GM18907 (cell line): ENCODE results near the gene RBM19.

Experiments
- ATAC-seq: cut with Tn5 transposase; IDR thresholded peaks from one replicate; pipeline ENCODE4 v1.9.1; 2021; ENCODE audit warnings: mild to moderate bottlenecking, moderate library complexity; ENCODE audit not compliant: unreplicated experiment

RBM19 gene

GRCh38 chr12:113793250-113793649 is 172.9 kb downstream of the RBM19 start:
- ATAC-seq: no peak

- no peak for ATAC-seq
Measured at GRCh38 chr12:113792450-113792849, 173.7 kb downstream of the RBM19 start.

GRCh38 chr12:113788020-113788856 is 177.9 kb downstream of the RBM19 start:
- no peak for ATAC-seq

- no peak for ATAC-seq
Measured at GRCh38 chr12:113786107-113786506, 180.0 kb downstream of the RBM19 start.

- ATAC-seq: no peak
Measured at GRCh38 chr12:113783811-113784210, 182.3 kb downstream of the RBM19 start.

GRCh38 chr12:113782873-113783272 is 183.3 kb downstream of the RBM19 start:
- no peak for ATAC-seq

- no peak for ATAC-seq
Measured at GRCh38 chr12:113781415-113782198, 184.5 kb downstream of the RBM19 start.

- no peak for ATAC-seq
Measured at GRCh38 chr12:113779774-113780173, 186.4 kb downstream of the RBM19 start.

- ATAC-seq: no peak
Measured at GRCh38 chr12:113778432-113779132, 187.5 kb downstream of the RBM19 start.

GRCh38 chr12:113777751-113778150 is 188.4 kb downstream of the RBM19 start:
- no peak for ATAC-seq

GRCh38 chr12:113776536-113776935 is 189.6 kb downstream of the RBM19 start:
- ATAC-seq: no peak

GRCh38 chr12:113774526-113774925 is 191.6 kb downstream of the RBM19 start:
- ATAC-seq: no peak

GRCh38 chr12:113772505-113773030 is 193.6 kb downstream of the RBM19 start:
- ATAC-seq: no peak

GRCh38 chr12:113770389-113770865 is 195.7 kb downstream of the RBM19 start:
- no peak for ATAC-seq

- ATAC-seq: no peak
Measured at GRCh38 chr12:113769305-113769704, 196.8 kb downstream of the RBM19 start.

GRCh38 chr12:113768850-113769249 is 197.3 kb downstream of the RBM19 start:
- no peak for ATAC-seq

GRCh38 chr12:113766879-113767878 is 198.9 kb downstream of the RBM19 start:
- no peak for ATAC-seq
